Left kidney (tissue), 8 donors: ENCODE data around the gene KLHDC2. TPM values are rescaled to one million over a fixed set of nuclear protein-coding genes. Genes with fewer than 3 reads are reported as not detected.
"Not testable (repeated sequence)": the region's sequence is repeated elsewhere in the genome, so short reads cannot be mapped to it uniquely, and the experiment has no call there.

Experiments used
- DNase-seq: peaks from one replicate; pipeline ENCODE4 v3.0.0-alpha.2; 2013
- long read RNA-seq, 8 donors: transcript quantifications; one replicate each; lab custom pipeline, GENCODE V29; 2026
- polyA plus RNA-seq: library from polyadenylated mRNA; unstranded; fragments of 120-200 nt; gene quantifications from one replicate; pipeline ENCODE4 v1.2.1, GENCODE V29; 2013; ENCODE audit not compliant: insufficient read length

The KLHDC2 gene
- polyA plus RNA-seq = 174 TPM
- long read RNA-seq, donor 1, full-length matches to known transcripts = 51 of 66 reads
- long read RNA-seq, donor 1, partial matches to known transcripts = 5 of 66 reads
- long read RNA-seq, donor 1, other reads (novel, unspliced or antisense) = 10 of 66 reads
- long read RNA-seq, donor 2, full-length matches to known transcripts = 34 of 34 reads
- long read RNA-seq, donor 2, partial matches to known transcripts = 0 of 34 reads
- long read RNA-seq, donor 2, other reads (novel, unspliced or antisense) = 0 of 34 reads
- long read RNA-seq, donor 3, full-length matches to known transcripts = 28 of 82 reads
- long read RNA-seq, donor 3, partial matches to known transcripts = 54 of 82 reads
- long read RNA-seq, donor 3, other reads (novel, unspliced or antisense) = 0 of 82 reads
- long read RNA-seq, donor 4, partial matches to known transcripts = 31 of 32 reads
- long read RNA-seq, donor 4, other reads (novel, unspliced or antisense) = 0 of 32 reads
- long read RNA-seq, donor 5, full-length matches to known transcripts = 87 of 221 reads
- long read RNA-seq, donor 5, partial matches to known transcripts = 115 of 221 reads
- long read RNA-seq, donor 5, other reads (novel, unspliced or antisense) = 19 of 221 reads
- long read RNA-seq, donor 6, full-length matches to known transcripts = 45 of 71 reads
- long read RNA-seq, donor 6, partial matches to known transcripts = 12 of 71 reads
- long read RNA-seq, donor 6, other reads (novel, unspliced or antisense) = 14 of 71 reads
- long read RNA-seq, donor 7, full-length matches to known transcripts = 65 of 70 reads
- long read RNA-seq, donor 7, partial matches to known transcripts = 5 of 70 reads
- long read RNA-seq, donor 7, other reads (novel, unspliced or antisense) = 0 of 70 reads
- long read RNA-seq, donor 8, full-length matches to known transcripts = 25 of 25 reads
- long read RNA-seq, donor 8, partial matches to known transcripts = 0 of 25 reads
- long read RNA-seq, donor 8, other reads (novel, unspliced or antisense) = 0 of 25 reads

GRCh38 chr14:49767571-49768300, at the start of gene KLHDC2:
TSS of gene KLHDC2 (plus strand) at chr14:49768153. CDS start at chr14:49768469, 316 bp downstream.
- peak; percentile 85 for DNase-seq

GRCh38 chr14:49720744-49721143, 47.2 kb upstream of the KLHDC2 start:
- no peak for DNase-seq

DNA sequence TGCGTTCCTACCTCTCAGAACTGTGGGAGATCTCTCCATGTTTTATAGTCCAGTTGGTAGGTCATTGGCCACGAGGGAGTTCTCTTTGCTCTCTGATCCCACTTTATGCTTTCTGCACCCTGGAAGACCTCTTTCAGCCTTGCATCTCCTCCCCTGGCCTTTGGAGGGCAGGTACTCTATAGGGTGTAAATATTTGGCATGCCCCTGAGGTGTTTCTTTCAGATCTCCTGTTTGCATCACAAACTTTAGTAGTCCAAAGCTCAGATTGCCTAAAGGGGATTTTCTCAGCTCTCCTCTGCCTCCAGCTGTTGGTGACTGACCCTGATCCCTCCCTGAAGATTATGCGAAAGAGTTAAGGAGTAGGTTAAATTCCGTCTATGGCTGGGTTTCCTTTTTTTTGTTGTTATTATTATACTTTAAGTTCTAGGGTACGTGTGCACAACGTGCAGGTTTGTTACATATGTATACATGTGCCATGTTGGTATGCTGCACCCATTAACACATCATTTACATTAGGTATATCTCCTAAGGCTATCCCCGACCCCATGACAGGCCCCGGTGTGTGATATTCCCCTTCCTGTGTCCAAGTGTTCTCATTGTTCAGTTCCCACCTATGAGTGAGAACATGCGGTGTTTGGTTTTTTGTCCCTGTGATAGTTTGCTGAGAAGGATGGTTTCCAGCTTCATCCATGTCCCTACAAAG, 46.1 kb upstream of the KLHDC2 start:
- not testable (repeated sequence) for DNase-seq

DNA sequence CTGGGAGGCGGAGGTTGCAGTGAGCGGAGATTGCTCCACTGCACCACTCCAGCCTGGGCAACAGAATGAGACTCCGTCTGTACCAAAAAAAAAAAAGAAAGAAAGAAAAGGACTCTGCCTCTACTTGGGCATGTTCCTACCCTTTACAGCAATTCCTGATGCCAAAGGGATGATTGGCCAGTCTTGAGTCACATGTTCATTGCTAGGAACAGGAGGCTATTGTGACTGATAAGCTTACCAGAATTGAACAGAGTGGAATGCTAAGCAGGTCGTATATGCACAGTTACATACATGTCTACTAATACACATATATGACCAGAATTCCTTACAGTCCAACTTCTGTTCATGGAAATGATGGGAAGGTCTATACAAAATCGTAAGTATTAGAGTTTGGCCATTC, 40.8 kb upstream of the KLHDC2 start:
- DNase-seq = no peak

- no peak for DNase-seq
These were observed 35.1 kb upstream of the KLHDC2 start for GRCh38 chr14:49732896-49733295.

DNA sequence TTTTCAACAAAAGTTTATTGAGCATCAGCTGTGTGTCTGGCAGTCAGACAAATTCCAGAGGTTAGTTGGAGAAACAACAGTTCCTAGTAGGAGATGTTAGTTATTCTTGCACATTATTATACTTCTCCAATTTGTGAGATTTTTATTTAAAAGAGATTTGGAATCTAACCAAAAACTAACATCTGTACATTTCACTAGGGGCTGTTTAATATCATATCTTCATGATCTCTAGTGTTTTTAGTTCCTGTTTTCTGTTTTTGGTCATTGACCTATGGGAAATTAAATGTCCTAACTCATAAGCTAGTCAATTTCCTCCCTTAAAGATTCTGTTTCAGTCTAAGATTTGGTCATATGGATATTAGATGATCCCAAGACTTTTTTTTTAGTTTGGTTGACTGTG, 34.1 kb upstream of the KLHDC2 start:
- no peak for DNase-seq

- not testable (repeated sequence) for DNase-seq
These were observed 32.3 kb upstream of the KLHDC2 start for GRCh38 chr14:49735669-49736068.

DNA sequence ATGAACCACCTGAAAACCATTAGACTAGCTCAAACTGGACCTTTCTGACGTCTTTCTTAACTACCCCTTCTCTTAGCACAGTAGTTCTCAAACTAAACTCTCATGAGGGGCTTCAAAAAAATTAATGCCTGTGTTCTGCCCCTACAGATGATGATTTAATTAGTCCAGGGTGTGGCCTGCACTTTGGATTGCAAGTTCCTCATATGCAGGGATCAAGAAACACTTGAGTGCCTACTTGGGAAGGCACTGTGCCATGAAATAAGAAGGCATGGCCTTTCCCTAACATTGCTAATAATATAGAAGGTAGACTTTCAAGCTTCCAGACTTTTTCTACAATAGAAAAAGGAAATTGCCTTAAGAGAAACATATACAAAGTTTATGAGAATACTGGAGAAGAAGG, 22.8 kb upstream of the KLHDC2 start:
- DNase-seq = no peak

GRCh38 chr14:49746476-49746875, 21.5 kb upstream of the KLHDC2 start:
- DNase-seq = not testable (repeated sequence)

DNA sequence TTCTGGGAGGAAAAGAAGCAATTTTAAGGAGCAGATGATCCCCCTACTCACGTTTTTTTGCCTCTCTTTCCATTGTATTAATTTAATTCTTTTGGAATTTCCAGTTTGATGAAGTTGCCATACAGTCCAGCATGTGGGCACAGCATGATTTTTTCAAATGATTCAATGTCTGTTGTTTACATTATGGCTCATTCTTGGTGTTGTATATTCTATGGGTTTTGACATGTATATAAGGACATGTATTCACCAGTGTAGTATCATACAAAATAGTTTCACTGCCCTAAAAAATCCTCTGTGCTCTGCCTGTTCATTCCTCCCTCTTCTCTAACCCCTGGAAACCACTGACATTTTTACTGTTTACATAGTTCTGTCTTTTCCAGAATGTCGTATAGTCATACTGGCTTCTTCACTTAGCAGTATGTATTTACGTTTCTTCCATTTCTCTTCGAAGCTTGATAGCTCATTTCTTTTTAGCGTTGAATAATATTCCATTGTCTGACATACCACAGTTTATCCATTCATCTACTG, 13.3 kb upstream of the KLHDC2 start:
- DNase-seq = no peak

GRCh38 chr14:49755378-49755777, 12.6 kb upstream of the KLHDC2 start:
- DNase-seq = no peak

- no peak for DNase-seq
These were observed 6.0 kb upstream of the KLHDC2 start for GRCh38 chr14:49761839-49762551.

DNA sequence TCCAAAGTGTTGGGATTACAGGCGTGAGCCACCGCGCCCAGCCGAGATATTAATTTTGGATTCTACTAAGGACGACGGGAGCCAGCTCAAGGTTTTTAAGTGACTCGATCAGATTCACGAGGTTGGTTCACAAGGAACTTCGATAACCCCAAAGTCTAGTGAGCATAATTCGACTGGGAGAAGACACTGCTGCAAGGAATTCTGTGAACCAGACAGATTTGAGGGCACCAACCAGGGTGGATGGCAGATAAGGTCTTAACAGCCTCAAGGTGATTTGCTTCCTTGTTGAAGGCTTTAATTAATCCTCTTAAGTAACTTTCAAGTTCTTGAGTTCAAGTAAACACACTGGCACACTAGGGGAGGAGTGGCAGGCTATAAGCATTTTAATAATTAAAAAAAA, 1.1 kb upstream of the KLHDC2 start:
- DNase-seq = peak; percentile 37

DNA sequence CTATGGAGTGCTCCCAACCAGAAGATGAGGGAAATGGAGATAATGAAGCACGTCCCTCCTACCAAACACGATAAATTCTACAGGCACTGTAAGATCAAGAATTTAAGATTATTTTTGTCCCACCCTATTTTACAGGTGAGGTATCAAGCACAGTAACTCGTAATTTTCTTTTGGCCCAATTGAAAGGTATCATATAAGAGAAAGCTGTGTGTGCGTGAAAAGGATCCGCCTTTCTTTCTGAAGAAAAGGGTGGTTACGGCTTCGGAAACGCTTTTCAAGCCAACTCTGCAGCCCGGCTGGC, 733 bp upstream of the KLHDC2 start:
- no peak for DNase-seq

DNA sequence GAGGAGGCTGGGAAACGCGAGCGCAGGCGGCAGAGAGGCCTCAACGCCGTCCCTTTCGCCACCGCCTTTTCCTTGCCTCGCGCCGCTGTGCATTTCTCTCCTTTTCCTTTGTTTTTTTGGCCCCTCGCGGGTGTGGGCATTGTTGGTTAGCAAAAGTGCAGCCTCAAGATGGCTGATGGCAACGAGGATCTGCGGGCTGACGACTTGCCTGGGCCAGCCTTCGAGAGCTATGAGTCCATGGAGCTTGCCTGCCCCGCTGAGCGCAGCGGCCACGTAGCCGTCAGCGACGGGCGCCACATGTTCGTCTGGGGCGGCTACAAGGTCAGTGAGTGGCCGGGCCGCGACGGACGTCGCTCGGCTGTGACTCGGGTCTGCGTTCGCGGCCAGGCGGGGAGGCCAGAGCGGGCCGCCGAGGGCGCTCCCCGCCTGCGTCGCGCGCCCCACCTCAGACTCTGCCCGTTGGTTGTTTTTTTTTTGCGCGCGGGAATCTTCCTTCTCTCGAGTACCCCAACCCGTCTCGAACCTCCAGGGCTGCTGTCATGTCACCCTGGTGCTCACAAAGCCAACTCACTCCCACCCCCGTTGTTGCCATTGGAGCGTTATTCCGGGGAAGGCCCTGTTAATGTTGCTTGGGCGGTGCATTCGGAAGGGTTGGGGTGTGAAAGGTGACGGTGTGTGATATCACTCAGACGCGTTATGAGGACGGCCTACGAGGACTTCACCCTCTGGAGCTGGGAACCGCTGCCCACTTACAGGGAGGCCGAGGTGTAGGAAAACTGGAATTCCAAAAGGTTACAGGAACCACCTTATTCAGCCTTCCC, 558 bp downstream of the KLHDC2 start:
- DNase-seq = peak; percentile 46

DNA sequence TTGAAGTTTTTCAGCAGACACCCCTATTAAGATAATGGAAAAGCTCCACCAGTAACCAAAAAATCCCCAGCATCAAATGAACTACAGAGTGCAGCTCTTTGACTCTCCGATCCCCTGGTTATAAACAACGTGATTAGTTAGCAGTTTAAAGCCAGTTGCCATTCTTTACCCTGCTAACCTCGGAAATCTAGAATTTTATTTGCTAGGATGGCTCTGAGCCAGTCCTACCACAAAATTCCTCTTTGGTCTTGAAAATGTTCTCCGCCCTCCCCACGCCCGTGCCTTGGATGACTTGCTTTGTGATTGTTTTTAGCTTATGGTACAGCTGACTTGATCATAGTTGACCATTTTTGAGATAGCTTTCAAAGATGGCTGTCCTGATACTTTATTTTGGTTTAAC, 1.2 kb downstream of the KLHDC2 start:
- DNase-seq = no peak

DNA sequence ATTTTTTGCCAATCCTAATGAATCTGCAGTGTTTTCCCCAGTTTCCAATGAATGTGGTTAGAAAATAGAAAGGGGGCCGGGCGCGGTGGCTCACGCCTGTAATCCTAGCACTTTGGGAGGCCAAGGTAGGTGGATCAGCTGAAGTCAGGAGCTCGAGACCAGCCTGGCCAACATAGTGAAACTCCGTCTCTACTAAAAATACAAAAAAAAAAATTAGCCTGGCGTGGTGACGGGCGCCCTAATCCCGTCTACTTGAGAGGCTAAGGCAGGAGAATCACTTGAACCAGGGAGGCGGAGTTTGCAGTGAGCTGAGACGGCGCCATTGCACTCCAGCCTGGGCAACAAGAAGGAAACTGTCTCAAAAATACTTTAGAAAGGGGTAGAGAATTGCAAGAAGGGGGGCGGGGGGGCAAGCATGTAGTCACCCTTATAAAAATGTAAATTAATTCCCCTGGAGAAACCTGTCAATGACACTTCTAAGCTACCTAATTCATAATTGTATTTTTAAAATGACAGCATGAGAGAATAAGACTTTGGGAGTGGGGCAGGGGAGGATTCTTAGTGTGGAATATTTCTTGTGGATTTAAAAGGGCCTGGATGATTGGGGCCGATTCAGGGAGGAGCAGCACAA, 1.7 kb downstream of the KLHDC2 start:
- DNase-seq = no peak

GRCh38 chr14:49770212-49770817, 2.4 kb downstream of the KLHDC2 start:
- peak; percentile 57 for DNase-seq

- DNase-seq = not testable (repeated sequence)
These were observed 3.7 kb downstream of the KLHDC2 start for GRCh38 chr14:49771691-49772090.
